Retinal pigment epithelial cell (primary cell): ENCODE measurements around the gene MSI2.

Source experiments
- DNase-seq: peaks from one replicate; pipeline ENCODE4 v3.0.0-alpha.2; 2010; ENCODE audit warnings: low read depth
- H3K4me3 ChIP-seq: 2 replicates; pipeline ENCODE4 v1.5.1; 2011; ENCODE audit warnings: mild to moderate bottlenecking, low read length, control low read depth, moderate library complexity
- CTCF ChIP-seq: conservative IDR thresholded peaks from 2 replicates; pipeline ENCODE4 v1.5.1; 2011; ENCODE audit warnings: low read depth, low read length, control low read depth, inconsistent platforms

Gene MSI2

GRCh38 chr17:57545731-57546342 is 289.5 kb downstream of the MSI2 start:
- TF ChIP-seq CTCF = no peak
- H3K4me3 ChIP-seq = no peak overlapping the region
- DNase-seq = no peak

- DNase-seq = no peak
- no peak for TF ChIP-seq CTCF
- no peak overlapping the region for H3K4me3 ChIP-seq
Measured at GRCh38 chr17:57548421-57549410, 292.4 kb downstream of the MSI2 start.

DNA sequence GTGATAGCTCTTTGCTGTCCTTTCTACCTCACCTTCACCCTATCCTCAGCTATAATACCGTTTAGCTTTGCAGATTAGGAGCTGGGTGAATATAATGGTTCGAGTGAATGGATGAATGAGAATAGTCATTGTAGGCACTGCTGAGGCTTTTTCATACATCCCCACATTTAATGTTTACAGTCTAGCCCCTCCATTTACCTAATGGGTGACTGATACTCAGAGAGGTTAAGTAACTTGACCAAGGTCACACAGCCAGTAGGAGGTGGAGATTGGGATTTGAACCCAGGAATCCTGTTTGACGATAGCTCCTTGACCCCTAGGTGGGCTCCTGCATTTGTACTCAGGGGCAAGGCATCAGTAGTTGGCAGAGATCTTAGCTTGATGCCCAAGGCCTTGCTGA is 293.1 kb downstream of the MSI2 start:
- no peak for TF ChIP-seq CTCF
- no peak overlapping the region for H3K4me3 ChIP-seq
- no peak for DNase-seq

GRCh38 chr17:57550016-57550415 is 293.7 kb downstream of the MSI2 start:
- H3K4me3 ChIP-seq = no peak overlapping the region
- DNase-seq = no peak
- no peak for TF ChIP-seq CTCF

DNA sequence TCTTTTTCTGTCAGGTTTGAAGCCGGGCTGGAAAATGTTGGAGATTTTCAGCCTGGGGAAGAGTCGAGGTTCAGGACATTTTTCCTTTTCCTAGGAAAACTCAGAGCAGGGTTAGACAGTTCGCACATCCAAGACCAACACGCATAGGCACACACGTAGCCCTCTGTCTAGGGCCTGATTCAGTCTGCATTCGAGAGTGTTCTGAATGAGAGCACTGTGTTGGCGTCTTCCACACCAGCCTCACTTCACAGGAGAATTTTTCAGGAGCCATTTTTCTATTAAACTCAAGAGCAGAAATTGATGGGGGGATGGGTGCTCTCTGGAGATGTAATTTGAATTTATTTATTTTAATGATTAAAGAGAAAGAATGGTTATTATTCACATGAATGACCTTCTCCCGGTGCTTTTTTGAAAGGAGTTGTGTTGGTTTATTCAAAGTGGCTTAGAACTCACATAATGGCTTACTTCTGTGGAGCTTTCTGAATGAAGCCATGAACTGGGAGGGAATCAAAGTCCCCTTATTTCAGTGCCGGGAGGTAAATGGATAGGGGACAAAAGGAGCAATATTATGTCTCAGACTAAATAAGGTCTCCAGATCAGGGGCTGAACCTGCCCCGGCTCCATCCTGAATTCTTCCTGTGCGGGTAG is 294.5 kb downstream of the MSI2 start:
- TF ChIP-seq CTCF = no peak
- no peak overlapping the region for H3K4me3 ChIP-seq
- no peak for DNase-seq

DNA sequence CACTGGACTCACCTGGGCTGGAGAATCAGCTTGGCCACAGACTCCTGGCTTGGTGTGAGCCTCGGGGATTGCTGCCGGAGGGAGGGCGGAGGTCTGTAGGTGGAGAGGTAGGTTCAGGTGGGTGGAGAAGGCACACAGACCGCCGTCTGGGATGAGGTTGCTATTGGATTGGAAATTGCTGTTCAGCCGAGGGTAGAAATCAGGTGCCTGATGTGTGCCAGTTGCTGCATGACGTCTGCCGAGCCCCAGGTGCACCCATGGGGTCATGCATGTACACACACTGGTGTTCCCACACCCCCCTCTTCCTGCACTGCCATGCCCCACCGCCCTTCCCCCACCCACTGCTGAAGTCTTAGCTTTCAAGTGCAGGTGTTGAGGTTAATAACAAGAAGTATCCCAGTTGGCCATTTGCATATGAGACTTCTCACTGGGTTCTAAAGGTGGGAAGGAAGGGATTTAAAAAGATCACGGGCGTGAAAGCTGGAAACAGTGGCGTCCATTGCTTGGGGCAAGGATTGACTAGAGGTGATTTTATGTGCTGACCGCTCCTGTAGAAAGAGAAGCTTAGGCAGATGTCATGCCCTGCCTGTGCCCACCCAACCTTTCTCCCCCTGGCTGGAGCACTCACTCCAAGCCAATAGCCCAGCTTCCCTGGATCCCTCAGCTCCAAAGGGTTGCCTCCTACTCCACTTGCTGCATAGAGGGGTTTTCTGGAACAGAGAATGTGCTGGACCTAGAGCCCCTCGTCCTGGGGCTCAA is 295.2 kb downstream of the MSI2 start:
- no peak for TF ChIP-seq CTCF
- no peak for DNase-seq

More for the DNA sequence above, 295.2 kb downstream of the MSI2 start:
- no peak overlapping the region for H3K4me3 ChIP-seq
